Astrocyte of the spinal cord (primary cell): ENCODE results near the gene GFY.

ENCODE experiments used
- DNase-seq: peaks from one replicate; pipeline ENCODE4 v3.0.0; 2011; ENCODE audit warnings: low read depth, low spot score
- H3K4me3 ChIP-seq: 2 replicates; pipeline ENCODE4 v1.5.1; 2011; ENCODE audit warnings: low read depth, mild to moderate bottlenecking, low read length, moderate library complexity
- in situ Hi-C: cut with HindIII; loops from 2 replicates; pipeline ENCODE4 v1.10.0; 2017; ENCODE audit warnings: low sequenced_read_pairs
- TF ChIP-seq, protein P1 (sequence below): IDR thresholded peaks from 2 replicates; pipeline ENCODE4 v1.5.1; 2012; ENCODE audit warnings: low read depth, mild to moderate bottlenecking, low read length, inconsistent platforms

GFY gene

DNA sequence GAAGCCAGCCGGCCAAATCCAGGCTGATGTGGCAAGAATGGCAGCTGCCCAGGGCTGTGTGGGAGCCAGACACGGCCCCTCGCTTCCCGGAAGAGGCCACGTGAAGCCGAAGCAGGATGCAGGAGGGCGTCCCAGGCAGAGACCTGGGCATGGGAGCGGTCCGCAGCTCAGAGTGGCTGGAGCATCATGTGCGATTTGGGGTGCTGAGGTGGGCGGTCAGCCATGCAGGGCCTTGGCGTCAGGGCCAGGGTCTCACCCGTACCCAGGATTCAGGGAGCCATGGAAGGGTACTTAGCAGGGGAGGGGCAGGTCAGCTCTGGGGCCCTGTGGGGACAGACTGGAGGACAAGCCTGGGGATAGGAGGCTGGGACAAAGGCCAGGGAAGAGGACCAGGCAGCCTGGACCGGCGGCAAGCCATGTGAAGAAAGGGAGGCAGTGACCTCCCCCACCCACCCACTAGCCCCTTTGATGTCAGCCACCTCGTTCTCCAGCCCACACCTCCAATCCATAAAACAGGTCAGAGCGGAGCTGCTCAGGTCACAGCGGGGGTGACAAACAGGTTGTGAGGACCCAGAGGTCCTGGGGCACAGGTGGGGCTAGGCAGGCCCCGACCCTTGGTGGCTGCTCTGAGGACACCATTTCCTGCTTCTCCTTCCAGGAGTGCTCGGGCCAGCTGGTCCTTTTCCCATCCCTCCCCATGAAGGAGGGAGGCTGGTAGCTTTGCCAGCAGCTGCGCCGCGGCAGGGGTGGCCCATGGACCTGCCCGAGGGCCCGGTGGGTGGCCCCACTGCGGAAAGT lies 34.9 kb upstream of the GFY start:
- TF ChIP-seq, protein P1, sequence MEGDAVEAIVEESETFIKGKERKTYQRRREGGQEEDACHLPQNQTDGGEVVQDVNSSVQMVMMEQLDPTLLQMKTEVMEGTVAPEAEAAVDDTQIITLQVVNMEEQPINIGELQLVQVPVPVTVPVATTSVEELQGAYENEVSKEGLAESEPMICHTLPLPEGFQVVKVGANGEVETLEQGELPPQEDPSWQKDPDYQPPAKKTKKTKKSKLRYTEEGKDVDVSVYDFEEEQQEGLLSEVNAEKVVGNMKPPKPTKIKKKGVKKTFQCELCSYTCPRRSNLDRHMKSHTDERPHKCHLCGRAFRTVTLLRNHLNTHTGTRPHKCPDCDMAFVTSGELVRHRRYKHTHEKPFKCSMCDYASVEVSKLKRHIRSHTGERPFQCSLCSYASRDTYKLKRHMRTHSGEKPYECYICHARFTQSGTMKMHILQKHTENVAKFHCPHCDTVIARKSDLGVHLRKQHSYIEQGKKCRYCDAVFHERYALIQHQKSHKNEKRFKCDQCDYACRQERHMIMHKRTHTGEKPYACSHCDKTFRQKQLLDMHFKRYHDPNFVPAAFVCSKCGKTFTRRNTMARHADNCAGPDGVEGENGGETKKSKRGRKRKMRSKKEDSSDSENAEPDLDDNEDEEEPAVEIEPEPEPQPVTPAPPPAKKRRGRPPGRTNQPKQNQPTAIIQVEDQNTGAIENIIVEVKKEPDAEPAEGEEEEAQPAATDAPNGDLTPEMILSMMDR: no peak
- in situ Hi-C loops: no loop called here
- no peak for DNase-seq
- H3K4me3 ChIP-seq: no peak overlapping the region

DNA sequence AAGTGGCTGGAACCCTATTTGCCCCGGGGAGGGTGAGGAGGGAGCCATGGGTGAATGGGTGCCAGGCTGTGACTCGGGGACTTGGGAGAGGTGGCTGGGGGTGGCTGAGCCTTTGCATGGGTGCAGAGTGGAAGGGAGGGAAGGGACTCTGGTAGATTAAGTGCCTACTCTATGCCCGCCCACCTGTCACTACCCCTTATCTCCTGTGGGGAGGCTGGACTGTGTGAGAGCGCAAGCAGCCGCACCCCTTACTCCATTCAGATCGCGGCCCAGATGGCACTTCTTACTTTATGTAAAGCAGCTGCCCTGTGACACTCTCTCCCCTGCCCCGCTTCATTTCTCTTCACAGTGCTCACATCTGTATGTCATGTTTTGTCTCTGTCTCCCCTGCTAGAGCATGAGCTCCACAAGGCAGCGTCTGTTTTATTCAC lies 34.2 kb upstream of the GFY start:
- TF ChIP-seq, protein P1: no peak
- in situ Hi-C loops: no loop called here
- H3K4me3 ChIP-seq: no peak overlapping the region
- DNase-seq: no peak

- H3K4me3 ChIP-seq: no peak overlapping the region
- peak; percentile 67 for DNase-seq
- TF ChIP-seq, protein P1: peak; percentile 86
Observed at GRCh38 chr19:49391581-49392399, 33.4 kb upstream of the GFY start.

GRCh38 chr19:49393881-49394280 lies 31.3 kb upstream of the GFY start:
- TF ChIP-seq, protein P1: no peak
- no peak for DNase-seq
- in situ Hi-C loops: no loop called here
- H3K4me3 ChIP-seq: no peak overlapping the region

More at GRCh38 chr19:49391581-49392399, 33.4 kb upstream of the GFY start:
- in situ Hi-C loops: no loop called here

DNA sequence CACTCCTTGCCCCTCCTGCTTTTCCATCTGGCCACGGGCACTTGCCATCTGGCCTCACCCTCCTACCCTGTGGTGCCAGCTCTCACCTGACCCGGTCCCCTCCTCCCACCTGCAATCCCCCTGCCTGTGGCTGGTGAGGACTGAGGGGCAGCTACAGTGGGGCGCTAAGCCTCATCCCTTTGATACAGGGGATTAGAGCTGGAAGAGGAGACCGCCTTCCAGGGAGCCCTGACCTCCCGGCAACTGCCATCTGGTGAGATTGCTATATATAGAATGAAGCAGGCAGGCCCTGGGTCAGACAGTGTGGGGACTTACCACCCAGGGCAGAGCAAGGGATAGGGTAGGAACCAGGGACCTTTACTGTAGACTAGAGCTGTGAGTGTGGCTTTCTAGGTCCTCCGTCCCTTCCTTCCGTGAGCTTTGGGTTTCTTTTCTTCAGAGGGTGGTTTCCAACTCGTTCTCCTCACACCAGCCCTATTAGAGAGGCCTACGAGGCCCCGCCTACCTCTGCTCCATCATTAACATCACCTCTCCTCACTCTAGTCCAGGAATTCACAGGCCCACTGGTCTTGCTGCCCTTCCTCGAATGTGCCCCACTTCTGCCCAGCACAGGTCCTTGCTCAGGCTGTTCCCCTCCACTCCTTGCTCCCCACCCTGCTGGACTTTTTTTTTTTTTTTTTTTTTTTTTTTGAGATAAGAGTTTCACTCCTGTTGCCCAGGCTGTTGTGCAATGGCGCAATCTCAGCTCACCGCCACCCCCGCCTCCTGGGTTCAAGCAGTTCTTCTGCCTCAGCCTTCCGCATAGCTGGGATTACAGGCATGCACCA lies 29.4 kb upstream of the GFY start:
- TF ChIP-seq, protein P1: no peak
- in situ Hi-C loops: no loop called here
- DNase-seq: no peak
- no peak overlapping the region for H3K4me3 ChIP-seq

DNA sequence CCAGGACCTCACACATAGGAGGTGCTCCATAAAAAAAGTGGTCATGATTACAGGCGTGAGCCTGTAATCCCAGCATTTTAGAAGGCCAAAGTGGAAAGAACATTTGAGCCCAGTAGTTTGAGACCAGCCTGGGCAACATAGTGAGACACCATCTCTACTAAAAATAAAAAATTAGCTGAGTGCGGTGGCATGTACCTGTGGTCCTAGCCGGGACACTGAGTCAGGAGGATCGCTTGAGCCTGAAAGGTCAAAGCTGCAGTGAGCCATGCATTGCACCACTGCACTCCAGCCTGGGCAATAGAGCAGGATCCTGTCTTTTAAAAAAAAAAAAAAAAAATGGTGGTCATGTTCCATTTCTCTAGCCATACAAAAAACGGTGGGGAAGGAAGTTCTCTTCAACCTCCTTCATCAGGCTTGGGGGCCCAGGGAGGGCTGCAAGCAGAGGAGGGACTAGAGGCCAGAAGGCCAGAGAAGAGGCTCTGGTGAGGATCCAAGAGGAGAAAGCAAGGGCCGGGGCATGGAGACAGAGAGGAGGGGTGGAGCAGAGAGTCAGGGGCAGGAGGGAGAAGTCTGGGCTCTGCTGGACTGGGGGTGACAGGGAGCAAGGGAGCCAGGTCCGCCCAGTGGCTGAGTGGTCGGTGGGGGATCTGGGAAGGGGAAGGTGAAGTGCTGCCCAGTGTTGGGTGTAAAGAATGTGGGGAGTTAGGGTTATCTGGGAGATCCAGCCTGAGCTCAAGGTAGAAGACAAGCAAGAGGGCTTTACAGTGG lies 28.3 kb upstream of the GFY start:
- no peak for DNase-seq
- TF ChIP-seq, protein P1: no peak
- no peak overlapping the region for H3K4me3 ChIP-seq
- in situ Hi-C loops: no loop called here
